Fibroblast of pulmonary artery (primary cell): ENCODE measurements around the gene CLCN6.
"Not testable (repeated sequence)": the region's sequence is repeated elsewhere in the genome, so short reads cannot be mapped to it uniquely, and the experiment has no call there.

ENCODE experiments used
- DNase-seq: peaks from one replicate; pipeline ENCODE4 v3.0.0-alpha.2; 2010; ENCODE audit warnings: low read depth
- H3K4me3 ChIP-seq: replicated peaks from 2 replicates; pipeline ENCODE4 v1.5.1; 2011; ENCODE audit warnings: low read depth, mild to moderate bottlenecking, control low read depth, low read length, moderate library complexity
- CTCF ChIP-seq: IDR thresholded peaks from 2 replicates; pipeline ENCODE4 v1.5.1; 2011; ENCODE audit warnings: mild to moderate bottlenecking, control low read depth, low read length, inconsistent platforms; ENCODE audit errors: missing control alignments

The CLCN6 gene

GRCh38 chr1:11800756-11801433 is 5.1 kb upstream of the CLCN6 start:
- TF ChIP-seq CTCF, result no peak
- no peak for DNase-seq
- H3K4me3 ChIP-seq, result no peak overlapping the region

- peak overlapping the region; percentile 80 for H3K4me3 ChIP-seq
- no peak for DNase-seq
- TF ChIP-seq CTCF, result no peak
Measured at GRCh38 chr1:11802616-11802972, 3.4 kb upstream of the CLCN6 start.

- peak overlapping the region; percentile 80 for H3K4me3 ChIP-seq
- peak; percentile 98 for DNase-seq
- TF ChIP-seq CTCF, result no peak
Measured at GRCh38 chr1:11802973-11803885, 2.8 kb upstream of the CLCN6 start.

- DNase-seq, result not testable (repeated sequence)
- H3K4me3 ChIP-seq, result peak overlapping the region; percentile 80
Measured at GRCh38 chr1:11803924-11804665, 1.9 kb upstream of the CLCN6 start.

- H3K4me3 ChIP-seq, result peak overlapping the region; percentile 67
- TF ChIP-seq CTCF, result no peak
- DNase-seq, result peak; percentile 67
Measured at GRCh38 chr1:11804666-11805421, 1.1 kb upstream of the CLCN6 start.

- DNase-seq, result peak; percentile 39
- TF ChIP-seq CTCF, result no peak
- peak overlapping the region; percentile 67 for H3K4me3 ChIP-seq
Measured at GRCh38 chr1:11806307-11806936, 431 bp downstream of the CLCN6 start.
